Lung (tissue), 12 donors: ENCODE measurements around the gene CWC27. TPM values are rescaled to one million over a fixed set of nuclear protein-coding genes. Genes with fewer than 3 reads are reported as not detected.

Source experiments
- ATAC-seq: fragments of 200-7000 bp; cut with Tn5 transposase; one replicate; pipeline ENCODE4 v1.9.1; 2020; ENCODE audit warnings: moderate number of reproducible peaks; ENCODE audit not compliant: insufficient read depth, low FRiP score
- DNase-seq, 3 donors: peaks; one replicate each; pipeline ENCODE4 v3.0.0-alpha.2; 2013 to 2017
- H3K27ac ChIP-seq, 2 donors: one replicate each; pipeline ENCODE4 v1.5.1; 2013; ENCODE audit warnings: mild to moderate bottlenecking in 2 of 2, moderate library complexity in 2 of 2, control low read depth in 1 of 2, inconsistent platforms in 1 of 2, low read depth in 1 of 2, low read length in 1 of 2
- H3K27me3 ChIP-seq, 3 donors: one replicate each; pipeline ENCODE4 v1.5.1; 2013; ENCODE audit warnings: low read length in 2 of 3; ENCODE audit not compliant: control insufficient read depth in 3 of 3, insufficient read depth in 3 of 3
- H3K36me3 ChIP-seq, 4 donors: one replicate each; pipeline ENCODE4 v1.5.1; 2013; ENCODE audit warnings: low read length in 4 of 4, mild to moderate bottlenecking in 1 of 4, moderate library complexity in 1 of 4; ENCODE audit not compliant: control insufficient read depth in 4 of 4, insufficient read depth in 4 of 4
- H3K4me1 ChIP-seq, 5 donors: one replicate each; pipeline ENCODE4 v1.5.1; 2013; ENCODE audit warnings: low read length in 5 of 5, mild to moderate bottlenecking in 2 of 5, moderate library complexity in 1 of 5; ENCODE audit not compliant: control insufficient read depth in 5 of 5, insufficient read depth in 5 of 5
- H3K4me3 ChIP-seq: one replicate; pipeline ENCODE4 v1.5.1; 2013; ENCODE audit warnings: mild to moderate bottlenecking, control low read depth, moderate library complexity
- H3K9ac ChIP-seq, 2 donors: one replicate each; pipeline ENCODE4 v1.5.1; 2013; ENCODE audit warnings: low read length in 2 of 2, control low read depth in 1 of 2; ENCODE audit not compliant: insufficient read depth in 1 of 2
- H3K9me3 ChIP-seq, 4 donors: one replicate each; pipeline ENCODE4 v1.5.1; 2013; ENCODE audit warnings: low read length in 3 of 4, mild to moderate bottlenecking in 1 of 4, moderate library complexity in 1 of 4; ENCODE audit not compliant: control insufficient read depth in 4 of 4, insufficient read depth in 3 of 4
- WGBS, 2 donors: extraction: QIAGEN DNeasy Blood & Tissue Kit; methylation state at CpG; one replicate each; pipeline ENCODE4 v1.1.7; 2013; 5-methylcytosine and 5-hydroxymethylcytosine counted together
- polyA plus RNA-seq, 2 donors: library from polyadenylated mRNA; stranded (reverse); fragments of 200-250 nt; gene quantifications; one replicate each; pipeline ENCODE4 v1.2.1, GENCODE V29; 2013
- total RNA-seq, 2 donors: library from RNA; depleted of rRNA in 1 of 2; stranded (reverse); fragments of >200 nt in 1 of 2; gene quantifications; one replicate each; pipeline ENCODE4 v1.2.1, GENCODE V29; 2014 to 2021
- TF ChIP-seq, protein P1 (sequence below): IDR thresholded peaks from 2 replicates; pipeline ENCODE4 v1.5.1; 2012; ENCODE audit warnings: mild to moderate bottlenecking; ENCODE audit errors: control extremely low read depth, extremely low read depth
- donor health status: control.
- donor health status: control.
- donor health status: Bipolar disorder and iron deficiency.
- donor health status: healthy.
- donor health status: DM: yes; HTN: yes; CAD: no.

Gene CWC27
- total and polyA plus RNA-seq, 4 donors = 12.0 to 21.2 (median 16.7) TPM

DNA sequence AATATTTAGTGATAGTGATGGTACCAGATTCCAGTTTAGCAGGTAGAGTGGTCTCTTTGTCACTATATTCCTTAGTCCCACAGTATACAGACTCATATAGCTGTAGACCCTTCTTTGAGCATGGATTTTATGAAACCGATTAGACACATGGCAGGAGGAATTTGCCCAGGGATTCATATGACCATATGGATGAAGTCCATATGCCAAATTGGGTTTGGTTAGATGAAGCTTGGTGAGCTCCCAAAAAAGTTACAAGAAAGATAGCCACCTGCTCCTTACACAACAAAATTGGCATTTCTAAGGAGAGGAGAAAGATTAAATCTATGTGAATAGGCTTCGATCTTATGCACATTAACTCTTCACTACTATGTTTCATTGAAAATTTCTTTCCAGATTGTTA is 211.4 kb downstream of the CWC27 start:
- H3K36me3 ChIP-seq = peaks cover 0 to 4% (median 0%) of the 10 kb centered on the region in 4 donors
- no peak overlapping the region for H3K27ac ChIP-seq
- H3K9me3 ChIP-seq = no peaks in the 10 kb centered on the region
- TF ChIP-seq, protein P1, sequence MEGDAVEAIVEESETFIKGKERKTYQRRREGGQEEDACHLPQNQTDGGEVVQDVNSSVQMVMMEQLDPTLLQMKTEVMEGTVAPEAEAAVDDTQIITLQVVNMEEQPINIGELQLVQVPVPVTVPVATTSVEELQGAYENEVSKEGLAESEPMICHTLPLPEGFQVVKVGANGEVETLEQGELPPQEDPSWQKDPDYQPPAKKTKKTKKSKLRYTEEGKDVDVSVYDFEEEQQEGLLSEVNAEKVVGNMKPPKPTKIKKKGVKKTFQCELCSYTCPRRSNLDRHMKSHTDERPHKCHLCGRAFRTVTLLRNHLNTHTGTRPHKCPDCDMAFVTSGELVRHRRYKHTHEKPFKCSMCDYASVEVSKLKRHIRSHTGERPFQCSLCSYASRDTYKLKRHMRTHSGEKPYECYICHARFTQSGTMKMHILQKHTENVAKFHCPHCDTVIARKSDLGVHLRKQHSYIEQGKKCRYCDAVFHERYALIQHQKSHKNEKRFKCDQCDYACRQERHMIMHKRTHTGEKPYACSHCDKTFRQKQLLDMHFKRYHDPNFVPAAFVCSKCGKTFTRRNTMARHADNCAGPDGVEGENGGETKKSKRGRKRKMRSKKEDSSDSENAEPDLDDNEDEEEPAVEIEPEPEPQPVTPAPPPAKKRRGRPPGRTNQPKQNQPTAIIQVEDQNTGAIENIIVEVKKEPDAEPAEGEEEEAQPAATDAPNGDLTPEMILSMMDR = no peak
- H3K9ac ChIP-seq = no peak overlapping the region
- DNase-seq (no peak), ATAC-seq (no peak)
- H3K4me3 ChIP-seq = no peak overlapping the region
- no peaks in the 10 kb centered on the region for H3K27me3 ChIP-seq
- WGBS, 2 donors = 96 to 98% methylated on average over 2 of the region's 2 CpGs
- peaks cover 0 to 7% (median 0%) of the 10 kb centered on the region in 5 donors for H3K4me1 ChIP-seq

DNA sequence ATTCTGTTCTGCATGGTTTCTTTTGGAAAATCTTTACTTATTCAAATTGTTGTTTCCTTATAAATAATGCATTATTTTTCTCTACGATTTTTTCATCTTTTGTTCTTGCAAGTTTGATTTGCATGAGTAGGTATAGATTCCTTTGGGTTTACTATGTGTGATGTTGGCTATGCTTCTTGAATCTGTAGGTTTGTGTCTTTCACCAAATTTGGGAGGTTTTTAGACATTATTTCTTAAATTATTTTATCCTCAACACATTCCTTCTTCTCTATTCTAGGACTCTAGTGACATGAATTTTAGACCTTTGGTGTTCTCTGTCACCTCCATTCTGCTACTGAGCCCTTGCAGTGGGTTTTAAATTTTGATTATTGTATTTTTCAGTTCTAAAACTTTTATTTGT is 219.0 kb downstream of the CWC27 start:
- H3K4me3 ChIP-seq = no peak overlapping the region
- TF ChIP-seq, protein P1 = no peak
- H3K36me3 ChIP-seq = peaks cover 0 to 3% (median 2%) of the 10 kb centered on the region in 4 donors
- no peak overlapping the region for H3K27ac ChIP-seq
- H3K9me3 ChIP-seq = no peaks in the 10 kb centered on the region
- ATAC-seq = no peak
- no peak for DNase-seq
- H3K9ac ChIP-seq = no peak overlapping the region
- 94 to 100% methylated on average over 1 of the region's 1 CpG for WGBS, 2 donors
- peaks cover 0 to 1% (median 0%) of the 10 kb centered on the region in 5 donors for H3K4me1 ChIP-seq
- H3K27me3 ChIP-seq = no peaks in the 10 kb centered on the region

DNA sequence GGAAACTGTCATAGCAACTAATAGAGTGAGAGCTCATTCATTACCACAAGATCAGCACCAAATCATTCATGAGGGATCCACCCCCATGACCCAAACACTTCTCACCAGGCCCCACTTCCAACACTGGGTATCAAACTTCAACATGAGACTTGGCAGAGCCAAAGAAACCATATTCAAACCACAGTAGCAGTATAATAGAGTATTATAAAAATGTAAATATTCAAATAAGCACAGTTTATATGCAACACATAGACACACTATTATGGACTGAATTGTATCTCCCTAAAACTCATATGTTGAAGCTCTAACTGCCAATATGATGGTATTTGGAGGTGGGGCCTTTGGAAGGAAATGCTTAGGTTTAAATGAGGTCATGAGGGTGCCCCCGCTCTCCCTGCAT is 240.5 kb downstream of the CWC27 start:
- Histone ChIP-seq H3K27ac (no peak overlapping the region), H3K9me3 (no peaks in the 10 kb centered on the region), H3K27me3 (no peaks in the 10 kb centered on the region), H3K9ac (no peak overlapping the region), H3K36me3 (peaks cover 0 to 2% (median 0%) of the 10 kb centered on the region in 4 donors), H3K4me1 (peaks cover 0 to 16% (median 7%) of the 10 kb centered on the region in 5 donors), H3K4me3 (no peak overlapping the region)
- no peak for ATAC-seq
- TF ChIP-seq, protein P1 = no peak
- 83 to 85% methylated on average over 1 of the region's 1 CpG for WGBS, 2 donors
- no peak for DNase-seq

DNA sequence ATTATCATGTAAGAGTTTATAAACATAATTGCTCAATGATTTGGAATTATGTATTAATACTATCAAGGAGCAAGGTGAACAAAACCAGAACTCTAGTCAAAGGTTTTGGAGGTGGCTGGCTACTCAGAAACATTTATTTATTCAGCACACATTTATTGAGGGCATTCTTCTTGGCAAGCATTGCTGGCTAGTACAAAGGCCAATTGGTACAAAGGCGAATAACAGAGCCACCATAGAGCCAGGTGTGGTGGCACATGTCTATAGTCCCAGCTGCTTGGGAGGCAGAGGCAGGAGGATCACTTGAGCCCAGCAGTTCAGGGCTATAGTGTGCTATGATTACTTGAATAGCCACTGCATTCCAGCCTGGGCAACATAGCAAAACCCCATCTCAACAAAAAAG is 242.1 kb downstream of the CWC27 start:
- Histone ChIP-seq H3K36me3 (no peaks in the 10 kb centered on the region), H3K27ac (no peak overlapping the region), H3K4me1 (peaks cover 0 to 16% (median 7%) of the 10 kb centered on the region in 5 donors), H3K4me3 (no peak overlapping the region), H3K27me3 (no peaks in the 10 kb centered on the region), H3K9me3 (no peaks in the 10 kb centered on the region), H3K9ac (no peak overlapping the region)
- WGBS, 2 donors = 97 to 100% methylated on average over 1 of the region's 1 CpG
- TF ChIP-seq, protein P1 = no peak
- DNase-seq = no peak
- ATAC-seq = no peak
